Ramos (cell line): ENCODE results near the gene MUC13.

Experiments
- in situ Hi-C: fragments of 300-500 bp; cut with MboI; formaldehyde crosslinking; loops from one replicate; pipeline ENCODE4 v1.14.3; 2022; ENCODE audit warnings: low sequenced_read_pairs; ENCODE audit not compliant: unreplicated experiment

The MUC13 gene

GRCh38 chr3:124951511-124952281 is 17.1 kb upstream of the MUC13 start:
- in situ Hi-C loops: no loop called here

- in situ Hi-C loops: no loop called here
Observed at GRCh38 chr3:124950026-124950425, 15.5 kb upstream of the MUC13 start.

- in situ Hi-C loops: loop anchor here (25.0 kb wide), 1 partner anchor 495 kb away; no protein-coding TSS in a partner anchor
Observed at GRCh38 chr3:124942613-124943012, 8.1 kb upstream of the MUC13 start.

- in situ Hi-C loops: loop anchor here (25.0 kb wide), 1 partner anchor 496 kb away; no protein-coding TSS in a partner anchor
Observed at GRCh38 chr3:124941771-124942170, 7.2 kb upstream of the MUC13 start.

- in situ Hi-C loops: loop anchor here (25.0 kb wide), 1 partner anchor 498 kb away; no protein-coding TSS in a partner anchor
Observed at GRCh38 chr3:124939661-124940060, 5.1 kb upstream of the MUC13 start.

GRCh38 chr3:124938896-124939295 is 4.3 kb upstream of the MUC13 start:
- in situ Hi-C loops: loop anchor here (25.0 kb wide), 1 partner anchor 498 kb away; no protein-coding TSS in a partner anchor

GRCh38 chr3:124937049-124937448 is 2.5 kb upstream of the MUC13 start:
- in situ Hi-C loops: loop anchor here (25.0 kb wide), 1 partner anchor 500 kb away; no protein-coding TSS in a partner anchor

- in situ Hi-C loops: loop anchor here (25.0 kb wide), 1 partner anchor 501 kb away; no protein-coding TSS in a partner anchor
Observed at GRCh38 chr3:124935794-124936542, 1.4 kb upstream of the MUC13 start.

- in situ Hi-C loops: loop anchor here (25.0 kb wide), 1 partner anchor 502 kb away; no protein-coding TSS in a partner anchor
Observed at GRCh38 chr3:124935264-124935663, 713 bp upstream of the MUC13 start.

- in situ Hi-C loops: loop anchor here (25.0 kb wide), 1 partner anchor 509 kb away; no protein-coding TSS in a partner anchor
Observed at GRCh38 chr3:124928333-124929202, 6.0 kb downstream of the MUC13 start.

GRCh38 chr3:124927574-124928045 is 6.9 kb downstream of the MUC13 start:
- in situ Hi-C loops: loop anchor here (25.0 kb wide), 1 partner anchor 510 kb away; no protein-coding TSS in a partner anchor

GRCh38 chr3:124926426-124927101 is 8.0 kb downstream of the MUC13 start:
- in situ Hi-C loops: loop anchor here (25.0 kb wide), 1 partner anchor 511 kb away; no protein-coding TSS in a partner anchor

- in situ Hi-C loops: loop anchor here (25.0 kb wide), 1 partner anchor 513 kb away; no protein-coding TSS in a partner anchor
Observed at GRCh38 chr3:124924741-124925140, 9.8 kb downstream of the MUC13 start.

GRCh38 chr3:124923833-124924232 is 10.7 kb downstream of the MUC13 start:
- in situ Hi-C loops: no loop called here

- in situ Hi-C loops: no loop called here
Observed at GRCh38 chr3:124920718-124921117, 13.8 kb downstream of the MUC13 start.

GRCh38 chr3:124919756-124920155 is 14.8 kb downstream of the MUC13 start:
- in situ Hi-C loops: no loop called here

- in situ Hi-C loops: no loop called here
Observed at GRCh38 chr3:124918524-124918923, 16.0 kb downstream of the MUC13 start.

- in situ Hi-C loops: no loop called here
Observed at GRCh38 chr3:124916837-124917409, 17.6 kb downstream of the MUC13 start.

- in situ Hi-C loops: no loop called here
Observed at GRCh38 chr3:124915254-124915653, 19.3 kb downstream of the MUC13 start.
